ENCODE data around the gene FOLR3. TPM values are rescaled to one million over a fixed set of nuclear protein-coding genes. Genes with fewer than 3 reads are reported as not detected.

Gene FOLR3
- total and polyA plus RNA-seq, 9 of the 15 experiments (the other 6 are each of a cell fraction or from before 2014, with no cell fraction given): not detected

- TF ChIP-seq THRB (CRISPR knock-in tag; conservative IDR thresholded peaks at IDR 0.05) (no peak), RAD51 (IDR thresholded peaks at IDR 0.05; ENCODE audit: borderline replicate concordance, low read depth) (no peak), NUFIP1 (IDR thresholded peaks at IDR 0.05; ENCODE audit: partially characterized antibody) (no peak), ZBTB5 (IDR thresholded peaks at IDR 0.05) (no peak), CAMTA2 (CRISPR knock-in tag; conservative IDR thresholded peaks at IDR 0.05) (no peak), POLR3A (IDR thresholded peaks at IDR 0.05; ENCODE audit: borderline replicate concordance, extremely low read depth, insufficient read depth, insufficient read length) (no peak), LCOR (CRISPR knock-in tag; IDR thresholded peaks at IDR 0.05) (no peak), ZNF444 (CRISPR knock-in tag; IDR thresholded peaks at IDR 0.05) (no peak), XRCC4 (IDR thresholded peaks at IDR 0.05; ENCODE audit: extremely low read depth, insufficient read depth, insufficient read length) (no peak), HDAC3 (IDR thresholded peaks at IDR 0.05; ENCODE audit: borderline replicate concordance, partially characterized antibody) (no peak), GTF2E2 (tag; IDR thresholded peaks at IDR 0.05) (no peak), NCOA2 (IDR thresholded peaks at IDR 0.05; ENCODE audit: partially characterized antibody in 2 of 2) (no peak), TFAM (CRISPR knock-in tag; conservative IDR thresholded peaks at IDR 0.05) (no peak), NFE2 (IDR thresholded peaks at IDR 0.05; ENCODE audit: low read depth) (peak; percentile 79), KAT8 (IDR thresholded peaks at IDR 0.05; ENCODE audit: low read depth) (no peak), BACH1 (tag; IDR thresholded peaks at IDR 0.05) (0 out of 2 replicates have a peak, but pooled peaks have one; percentile 42), CREB3 (tag; conservative IDR thresholded peaks at IDR 0.05; ENCODE audit: low read depth) (peak; percentile 66; the same call in 1 of the 2 replicates), TAF7 (tag; IDR thresholded peaks at IDR 0.05) (peak; percentile 81), ZNF282 (CRISPR knock-in tag; IDR thresholded peaks at IDR 0.05) (no peak), RBM14 (IDR thresholded peaks at IDR 0.05; ENCODE audit: borderline replicate concordance, insufficient read depth, low read depth, low read length) (no peak), CREBBP (IDR thresholded peaks at IDR 0.05; ENCODE audit: low read depth, low read length) (no peak), NR0B1 (IDR thresholded peaks at IDR 0.05; ENCODE audit: partially characterized antibody) (no peak), MAFG (tag; conservative IDR thresholded peaks at IDR 0.05) (peak; percentile 66; the same call in 1 of the 2 replicates)
Observed at GRCh38 chr11:72116019-72116755, 19.3 kb upstream of the FOLR3 start (continued).
